AG10803 (cell line): Measurements from ENCODE around the gene PSMB10.

ENCODE experiments used
- DNase-seq: peaks from one replicate; pipeline ENCODE4 v3.0.0; 2010; ENCODE audit warnings: low read depth
- H3K4me3 ChIP-seq: 2 replicates; pipeline ENCODE4 v1.5.1; 2011; ENCODE audit warnings: mild to moderate bottlenecking, low read length, control low read depth
- TF ChIP-seq, protein P1 (sequence below): conservative IDR thresholded peaks from 2 replicates; pipeline ENCODE4 v1.5.1; 2011; ENCODE audit warnings: mild to moderate bottlenecking, low read length, control low read depth, inconsistent platforms

Gene PSMB10

DNA sequence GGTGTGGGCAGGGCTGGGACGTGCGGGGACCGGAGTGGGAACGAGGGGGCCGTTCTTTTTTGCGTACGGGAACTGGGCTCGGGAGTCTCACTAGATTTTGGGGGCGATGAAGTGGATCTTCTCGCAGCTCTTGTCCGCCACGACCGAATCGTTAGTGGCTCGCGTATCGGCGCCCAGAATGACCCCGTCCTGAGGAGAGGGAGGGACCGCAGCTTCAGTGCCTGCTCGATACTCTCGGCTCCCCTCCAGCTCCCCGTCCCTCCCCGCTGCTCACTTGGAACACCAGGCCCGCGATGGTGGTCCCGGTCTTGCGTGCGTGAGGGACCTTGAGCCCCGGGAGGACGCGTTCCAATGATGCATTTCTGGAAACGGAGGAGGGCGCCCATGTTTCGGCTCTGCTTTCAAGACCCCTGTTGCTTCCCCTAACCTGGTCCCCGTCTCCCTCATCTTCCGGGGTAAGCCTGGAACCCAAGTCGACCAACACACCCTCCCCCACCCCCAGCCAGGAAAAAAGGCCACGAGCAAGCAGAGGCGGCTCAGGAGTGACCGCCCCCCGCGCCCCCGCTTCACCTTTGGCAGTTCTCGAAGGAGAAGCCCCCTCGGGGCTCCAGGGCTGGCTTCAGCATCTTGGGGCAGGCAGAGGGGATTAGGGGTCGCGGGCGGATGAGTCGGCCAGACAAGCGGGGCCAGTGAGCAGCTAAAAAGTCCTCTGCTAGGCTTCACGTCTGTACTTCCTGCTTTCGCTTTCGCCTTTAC is at the start of gene PSMB10:
PSMB10 (minus strand) TSS at position 727 of the 756 bp plus-strand sequence; CDS start at position 626, 101 bp downstream.
- DNase-seq, result peak; percentile 65
- peak within 1 kb of the TSS; percentile 98 for H3K4me3 ChIP-seq
- TF ChIP-seq, protein P1, sequence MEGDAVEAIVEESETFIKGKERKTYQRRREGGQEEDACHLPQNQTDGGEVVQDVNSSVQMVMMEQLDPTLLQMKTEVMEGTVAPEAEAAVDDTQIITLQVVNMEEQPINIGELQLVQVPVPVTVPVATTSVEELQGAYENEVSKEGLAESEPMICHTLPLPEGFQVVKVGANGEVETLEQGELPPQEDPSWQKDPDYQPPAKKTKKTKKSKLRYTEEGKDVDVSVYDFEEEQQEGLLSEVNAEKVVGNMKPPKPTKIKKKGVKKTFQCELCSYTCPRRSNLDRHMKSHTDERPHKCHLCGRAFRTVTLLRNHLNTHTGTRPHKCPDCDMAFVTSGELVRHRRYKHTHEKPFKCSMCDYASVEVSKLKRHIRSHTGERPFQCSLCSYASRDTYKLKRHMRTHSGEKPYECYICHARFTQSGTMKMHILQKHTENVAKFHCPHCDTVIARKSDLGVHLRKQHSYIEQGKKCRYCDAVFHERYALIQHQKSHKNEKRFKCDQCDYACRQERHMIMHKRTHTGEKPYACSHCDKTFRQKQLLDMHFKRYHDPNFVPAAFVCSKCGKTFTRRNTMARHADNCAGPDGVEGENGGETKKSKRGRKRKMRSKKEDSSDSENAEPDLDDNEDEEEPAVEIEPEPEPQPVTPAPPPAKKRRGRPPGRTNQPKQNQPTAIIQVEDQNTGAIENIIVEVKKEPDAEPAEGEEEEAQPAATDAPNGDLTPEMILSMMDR, result no peak

DNA sequence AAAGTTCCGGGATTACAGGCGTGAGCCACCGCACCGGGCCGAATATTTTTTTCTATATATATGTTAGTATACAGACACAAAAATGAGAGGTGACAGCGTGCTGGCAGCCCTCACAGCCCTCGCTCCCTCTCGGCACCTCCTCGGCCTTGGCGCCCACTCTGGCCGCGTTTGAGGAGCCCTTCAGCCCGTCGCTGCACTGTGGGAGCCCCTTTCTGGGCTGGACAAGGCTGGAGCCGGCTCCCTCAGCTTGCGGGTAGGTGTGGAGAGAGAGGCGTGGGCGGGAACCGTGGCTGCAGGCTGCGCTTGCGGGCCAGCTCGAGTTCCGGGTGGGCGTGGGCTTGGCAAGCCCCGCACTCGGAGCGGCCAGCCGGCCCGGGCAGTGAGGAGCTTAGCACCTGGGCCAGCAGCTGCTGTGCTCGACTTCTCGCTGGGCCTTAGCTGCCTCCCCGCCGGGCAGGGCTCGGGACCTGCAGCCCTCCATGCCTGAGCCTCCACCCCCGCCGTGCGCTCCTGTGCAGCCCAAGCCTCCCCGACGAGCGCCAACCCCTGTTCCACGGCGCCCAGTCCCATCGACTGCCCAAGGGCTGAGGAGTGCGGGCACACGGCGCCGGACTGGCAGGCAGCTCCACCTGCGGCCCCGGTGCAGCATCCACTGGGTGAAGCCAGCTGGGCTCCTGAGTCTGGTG is 45.5 kb upstream of the PSMB10 start:
- TF ChIP-seq, protein P1, result no peak
- no peak for DNase-seq

DNA sequence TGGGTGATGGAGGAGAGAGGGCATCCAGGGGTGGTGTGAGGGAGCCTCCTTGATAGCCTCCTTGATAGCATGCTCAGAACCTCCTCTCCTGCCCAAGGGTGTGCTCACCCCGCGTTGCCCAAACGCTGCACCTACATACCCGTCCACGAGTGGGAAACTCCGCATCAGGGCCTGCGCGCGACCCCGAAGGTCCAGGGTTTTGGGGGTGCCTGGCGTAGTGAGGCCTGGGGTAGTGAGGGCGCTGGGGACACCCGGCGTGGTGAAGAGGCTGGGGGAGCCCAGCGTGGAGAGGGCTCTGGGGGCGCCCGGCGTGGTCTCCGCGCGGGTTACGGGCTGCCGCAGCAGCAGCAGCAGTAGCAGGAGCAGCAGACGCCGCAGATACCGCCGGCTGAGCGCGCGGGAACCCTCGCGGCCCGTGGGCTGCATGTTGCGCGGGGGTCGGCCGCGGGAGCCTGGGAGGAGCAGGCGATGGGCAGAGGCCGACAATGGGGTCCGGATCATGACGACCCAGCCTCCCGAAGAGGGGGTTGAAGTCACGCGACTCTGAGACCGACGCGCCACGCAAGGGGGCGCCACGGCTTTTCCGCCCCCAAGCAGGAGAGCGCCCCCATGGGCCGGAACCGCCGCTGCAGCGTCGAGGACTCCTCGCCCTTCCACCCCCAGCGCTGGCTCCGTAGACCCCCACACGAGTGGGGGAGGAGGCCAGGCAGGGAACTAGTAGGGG is 43.5 kb upstream of the PSMB10 start, which contains the start of gene DPEP3:
DPEP3 (minus strand) TSS at position 545 of the 724 bp plus-strand sequence; CDS start at position 426, 119 bp downstream.
- TF ChIP-seq, protein P1, result peak; percentile 7; the same call in 1 of the 2 replicates
- H3K4me3 ChIP-seq, result no peak within 1 kb of the TSS
- DNase-seq, result no peak

More for the DNA sequence above, 45.5 kb upstream of the PSMB10 start:
- H3K4me3 ChIP-seq, result no peak overlapping the region

DNA sequence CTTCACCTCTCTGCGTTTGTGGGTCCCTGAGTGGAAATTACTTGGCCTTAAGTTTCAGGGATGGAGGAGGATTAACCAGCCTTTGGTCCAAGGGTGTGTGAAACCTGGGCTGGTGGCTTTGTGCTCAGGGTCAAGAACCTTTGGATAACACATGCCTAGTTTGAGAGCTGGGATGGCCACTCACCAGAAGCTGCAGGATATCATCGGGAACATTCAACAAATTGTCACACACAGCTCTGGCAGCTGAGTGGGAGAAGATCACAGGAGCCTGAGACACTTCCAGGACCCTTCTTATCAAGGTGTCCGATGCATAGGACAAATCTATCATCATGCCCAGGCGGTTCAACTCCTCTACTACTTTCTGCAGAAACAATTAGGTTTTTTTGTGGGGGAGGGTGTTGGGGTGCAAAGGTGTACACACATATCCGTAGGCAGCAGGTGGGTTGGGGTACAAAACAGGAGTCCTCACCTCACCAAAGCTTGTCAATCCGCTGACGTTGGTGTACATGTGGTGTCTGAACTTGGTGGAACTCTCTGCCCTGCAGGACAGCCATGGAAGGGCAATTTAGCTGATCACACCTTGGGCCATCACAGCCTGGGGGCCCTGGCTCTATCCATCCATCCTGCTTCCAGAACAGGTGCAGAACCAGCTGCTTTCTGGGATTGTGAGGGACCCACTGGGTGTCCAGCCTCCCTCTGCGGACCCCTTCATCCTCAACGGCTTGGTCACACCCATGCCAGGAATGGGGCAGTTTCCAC is 41.0 kb upstream of the PSMB10 start:
- TF ChIP-seq, protein P1, result no peak
- DNase-seq, result no peak

DNA sequence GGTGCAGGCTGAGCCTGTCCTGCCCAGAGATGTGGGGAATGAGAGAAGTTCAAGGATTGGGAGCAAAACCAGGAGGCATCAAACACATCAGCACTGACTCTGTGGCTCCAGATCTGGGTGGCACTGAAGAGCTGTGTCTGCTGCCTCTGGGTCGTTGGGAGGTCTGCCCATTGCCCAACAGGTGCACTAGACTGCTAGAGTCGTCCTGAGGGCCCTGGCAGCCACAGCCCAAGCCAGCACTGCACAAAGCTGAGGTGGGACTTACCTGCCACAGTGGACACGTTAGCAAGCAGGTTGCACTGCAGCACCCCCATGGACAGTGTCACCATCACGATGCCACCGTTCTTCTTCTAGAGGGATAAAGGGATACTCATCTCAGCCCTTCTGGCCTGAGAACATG is 40.4 kb upstream of the PSMB10 start:
- TF ChIP-seq, protein P1, result no peak
- DNase-seq, result no peak
- no peak overlapping the region for H3K4me3 ChIP-seq

More for the DNA sequence above, 41.0 kb upstream of the PSMB10 start:
- no peak overlapping the region for H3K4me3 ChIP-seq

DNA sequence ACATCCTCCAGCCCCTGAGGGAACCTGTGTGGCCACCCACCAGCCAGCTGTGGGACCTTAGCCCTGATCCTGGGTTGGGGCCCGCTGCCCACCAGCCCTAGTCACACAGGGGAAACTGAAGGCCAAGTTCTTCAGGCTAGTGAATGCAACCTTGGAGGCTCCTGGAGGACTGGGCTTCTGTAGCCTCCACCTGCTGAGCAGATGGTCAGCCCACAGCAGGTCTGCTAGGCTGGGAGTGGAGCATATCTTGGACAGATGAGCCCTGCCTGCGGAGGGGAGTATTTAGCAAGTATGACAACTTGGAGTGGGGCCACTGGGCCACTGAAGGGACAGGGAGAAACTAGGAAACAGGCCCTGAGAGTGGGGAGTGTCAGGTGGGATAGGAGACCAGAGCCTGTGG is 39.6 kb upstream of the PSMB10 start:
- DNase-seq, result no peak
- TF ChIP-seq, protein P1, result no peak
- H3K4me3 ChIP-seq, result no peak overlapping the region
